Spleen (tissue), 11 donors: ENCODE results near the gene FSTL5. TPM values are rescaled to one million over a fixed set of nuclear protein-coding genes. Genes with fewer than 3 reads are reported as not detected.

Experiments used
- DNase-seq: peaks from one replicate; pipeline ENCODE4 v3.0.0-alpha.2; 2020
- H3K27ac ChIP-seq, 8 donors: fragments of 200-600 bp; sonication (generic) in 7 of 8; 1 replicate in 4 of 8; 2 replicates in 4 of 8; pipeline versions ENCODE4 v1.5.0 to v1.8.0; 2016 to 2021; ENCODE audit warnings: inconsistent platforms in 4 of 8, mild to moderate bottlenecking in 4 of 8, moderate library complexity in 1 of 8
- H3K27me3 ChIP-seq, 7 donors: fragments of 200-600 bp; sonication (generic) in 6 of 7; replicated peaks in 1 of 7; 1 replicate in 4 of 7; 2 replicates in 3 of 7; pipeline versions ENCODE4 v1.5.0 to v1.8.0; 2016 to 2021; ENCODE audit warnings: inconsistent platforms in 3 of 7, mild to moderate bottlenecking in 1 of 7
- H3K36me3 ChIP-seq, 6 donors: fragments of 200-600 bp; sonication (generic) in 5 of 6; 1 replicate in 4 of 6; 2 replicates in 2 of 6; pipeline versions ENCODE4 v1.5.0 to v1.8.0; 2016 to 2021; ENCODE audit warnings: inconsistent platforms in 2 of 6
- H3K4me1 ChIP-seq, 6 donors: fragments of 200-600 bp; sonication (generic) in 5 of 6; 1 replicate in 3 of 6; 2 replicates in 3 of 6; pipeline versions ENCODE4 v1.5.0 to v1.8.0; 2016 to 2021; ENCODE audit warnings: inconsistent platforms in 3 of 6
- H3K4me3 ChIP-seq, 8 donors: fragments of 200-600 bp; sonication (generic) in 7 of 8; 1 replicate in 4 of 8; 2 replicates in 4 of 8; pipeline versions ENCODE4 v1.5.0 to v1.8.0; 2016 to 2021; ENCODE audit warnings: inconsistent platforms in 4 of 8, mild to moderate bottlenecking in 4 of 8, moderate library complexity in 2 of 8
- H3K9me3 ChIP-seq, 8 donors: fragments of 200-600 bp; sonication (generic) in 7 of 8; 1 replicate in 4 of 8; 2 replicates in 4 of 8; pipeline versions ENCODE4 v1.5.0 to v1.8.0; 2016 to 2021; ENCODE audit warnings: inconsistent platforms in 4 of 8
- CTCF ChIP-seq, 11 experiments: fragments of 200-600 bp in 7 of 11; fragments of 450-650 bp in 4 of 11; sonication (generic) in 4 of 11; IDR thresholded peaks in 8 of 11; conservative IDR thresholded peaks in 3 of 11; 1 replicate in 7 of 11; 2 replicates in 4 of 11; pipeline versions ENCODE4 v1.4.0 to v1.8.0; 2016 to 2021; ENCODE audit warnings: antibody characterized with exemption in 11 of 11, inconsistent platforms in 4 of 11, mild to moderate bottlenecking in 1 of 11
- POLR2A ChIP-seq, 3 donors: fragments of 450-650 bp; IDR thresholded peaks; one replicate each; pipeline ENCODE4 v1.5.1; 2017; ENCODE audit warnings: antibody characterized with exemption in 3 of 3, mild to moderate bottlenecking in 1 of 3
- POLR2AphosphoS5 ChIP-seq, 3 donors: sonication (generic); formaldehyde crosslinking; IDR thresholded peaks; one replicate each; pipeline ENCODE4 v1.5.1; 2017; ENCODE audit warnings: antibody characterized with exemption in 3 of 3
- WGBS, 5 donors: extraction: QIAGEN DNeasy Blood & Tissue Kit in 3 of 5; methylation state at CpG; one replicate each; pipeline versions ENCODE4 v1.1.5 to v1.1.7; 2013 to 2018; 5-methylcytosine and 5-hydroxymethylcytosine counted together
- intact Hi-C: fragments of 100-400 bp; cut with DNase I; formaldehyde crosslinking; loops from one replicate; pipeline ENCODE4 v1.15.0; 2023; ENCODE audit warnings: low total_unique reads
- polyA plus RNA-seq, 3 donors: library from polyadenylated mRNA; stranded (reverse); fragments of 200-250 nt; gene quantifications; one replicate each; pipeline ENCODE4 v1.2.1, GENCODE V29; 2013
- total RNA-seq, 7 donors: library from RNA; depleted of rRNA in 3 of 7; stranded (reverse); fragments of >200 nt in 3 of 7; fragmentation: NEBNext Ultra II Directional in 4 of 7; extraction: Animal tissue kit (Norgen Biotek cat#: 25700) in 4 of 7; gene quantifications; one replicate each; pipeline versions ENCODE4 v1.1.0 to v1.2.1, GENCODE V29; 2016 to 2021
- donor health status: healthy with polysubstance abuse.
- donor health status: DM: no; HTN: no; CAD: no; lungs with moderate emphysema.
- donor health status: DM: no; HTN: no; CAD: no.
- donor health status: Bipolar disorder and iron deficiency.
- donor health status: healthy.
- donor health status: DM: no; HTN: no; CAD: no.
- donor health status: DM: yes; HTN: yes; CAD: no.

The FSTL5 gene
- total and polyA plus RNA-seq, 10 donors, result 0.02 TPM; not detected in 9

DNA sequence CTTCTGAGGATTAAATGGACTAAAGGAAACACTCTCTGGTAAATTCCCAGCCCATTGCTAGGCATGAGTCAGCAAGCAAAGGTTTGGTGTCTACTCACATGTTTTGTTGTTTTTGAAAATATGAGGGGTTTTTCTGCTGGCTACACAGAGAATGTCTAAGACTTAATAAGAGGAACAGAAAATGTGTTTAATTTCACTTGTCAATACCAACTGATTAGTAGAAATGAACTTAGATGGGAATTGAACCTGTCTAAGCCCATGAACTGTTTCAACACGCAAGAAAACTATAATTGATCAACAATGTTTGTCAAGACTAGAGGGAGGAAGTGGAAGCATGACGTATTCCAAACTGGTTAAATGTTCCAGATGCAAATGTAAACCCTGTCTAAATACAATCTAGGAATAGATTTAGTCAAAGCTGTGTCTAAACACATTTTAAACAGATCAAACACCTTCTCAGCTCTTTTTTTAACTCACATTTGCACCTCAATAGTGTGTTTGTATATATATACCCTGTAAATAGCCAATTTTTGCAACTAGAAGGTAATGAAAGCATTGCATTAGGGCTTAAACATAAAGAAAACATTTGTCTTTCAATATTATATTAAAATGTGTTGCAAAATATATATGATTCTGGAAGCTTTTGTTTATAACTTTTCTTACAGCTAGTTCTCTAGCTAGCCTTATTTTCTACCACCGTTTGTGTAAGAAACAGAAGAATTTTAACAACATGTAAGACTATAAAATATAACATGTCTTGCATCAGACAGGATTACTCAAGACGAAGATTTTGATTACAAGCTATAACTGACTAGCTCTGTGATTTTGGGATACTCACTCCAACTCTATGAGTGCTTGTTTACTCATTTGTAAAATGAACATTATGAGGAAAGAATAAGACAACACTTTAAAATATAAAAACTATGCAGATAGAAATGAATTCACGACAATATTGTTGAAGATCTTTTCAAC lies 607.8 kb downstream of the FSTL5 start:
- intact Hi-C loops, result no loop called here
- Histone ChIP-seq H3K4me1 (no peaks in the 10 kb centered on the region), H3K27ac (no peak overlapping the region), H3K9me3 (no peaks in the 10 kb centered on the region), H3K4me3 (no peak overlapping the region), H3K36me3 (no peaks in the 10 kb centered on the region), H3K27me3 (no peaks in the 10 kb centered on the region)
- TF ChIP-seq POLR2AphosphoS5 (IDR thresholded peaks at IDR 0.05), result no peak
- no peak for TF ChIP-seq CTCF (IDR thresholded peaks at IDR 0.05 in 8 of 11, conservative IDR thresholded peaks at IDR 0.05 in 3 of 11)
- TF ChIP-seq POLR2A (IDR thresholded peaks at IDR 0.05), result no peak
- WGBS, 5 donors, result 58 to 82% (median 67%) methylated on average over 5 of the region's 5 CpGs
- DNase-seq, result no peak

- 19 to 29% (median 25%) methylated on average over 5 of the region's 5 CpGs for WGBS, 5 donors
- no peak for DNase-seq
- Histone ChIP-seq H3K4me3 (no peak overlapping the region), H3K27ac (no peak overlapping the region), H3K4me1 (no peaks in the 10 kb centered on the region), H3K27me3 (no peaks in the 10 kb centered on the region), H3K36me3 (no peaks in the 10 kb centered on the region), H3K9me3 (no peaks in the 10 kb centered on the region)
- intact Hi-C loops, result no loop called here
- TF ChIP-seq POLR2A (IDR thresholded peaks at IDR 0.05) (no peak), CTCF (IDR thresholded peaks at IDR 0.05 in 8 of 11, conservative IDR thresholded peaks at IDR 0.05 in 3 of 11) (no peak), POLR2AphosphoS5 (IDR thresholded peaks at IDR 0.05) (no peak)
These were observed 609.3 kb downstream of the FSTL5 start for GRCh38 chr4:161554372-161554990.

DNA sequence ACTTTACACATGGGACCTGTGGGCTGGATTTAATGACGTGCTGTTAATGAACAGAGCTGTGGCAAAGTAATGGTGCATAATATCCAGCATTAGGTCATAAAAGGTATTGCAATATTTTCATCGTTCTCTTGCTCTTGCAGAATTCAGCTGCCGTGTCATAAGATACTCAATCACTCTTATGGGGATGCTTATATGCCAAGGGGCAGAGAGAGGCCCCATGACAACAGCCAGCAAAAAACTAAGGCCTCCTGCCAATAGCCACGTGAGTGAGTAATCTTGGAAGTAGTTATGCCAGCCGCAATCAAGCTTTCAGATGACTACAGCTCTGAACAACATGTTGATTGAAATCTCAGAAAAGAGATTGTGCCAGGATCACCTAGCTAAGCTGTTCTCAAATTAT lies 616.9 kb downstream of the FSTL5 start:
- TF ChIP-seq POLR2A (IDR thresholded peaks at IDR 0.05), result no peak
- no peak for TF ChIP-seq CTCF (IDR thresholded peaks at IDR 0.05 in 8 of 11, conservative IDR thresholded peaks at IDR 0.05 in 3 of 11)
- TF ChIP-seq POLR2AphosphoS5 (IDR thresholded peaks at IDR 0.05), result no peak
- Histone ChIP-seq H3K36me3 (no peaks in the 10 kb centered on the region), H3K27ac (no peak overlapping the region), H3K4me3 (no peak overlapping the region), H3K9me3 (peaks cover 0 to 5% (median 0%) of the 10 kb centered on the region in 8 donors), H3K27me3 (no peaks in the 10 kb centered on the region), H3K4me1 (no peaks in the 10 kb centered on the region)
- 75 to 85% (median 80%) methylated on average over 5 of the region's 5 CpGs for WGBS, 5 donors
- no peak for DNase-seq
- intact Hi-C loops, result no loop called here

- H3K4me3 ChIP-seq, result no peak overlapping the region
- TF ChIP-seq CTCF (IDR thresholded peaks at IDR 0.05 in 8 of 11, conservative IDR thresholded peaks at IDR 0.05 in 3 of 11) (no peak), POLR2A (IDR thresholded peaks at IDR 0.05) (no peak), POLR2AphosphoS5 (IDR thresholded peaks at IDR 0.05) (no peak)
- 73 to 90% (median 86%) methylated on average over 1 of the region's 1 CpG for WGBS, 5 donors
- H3K9me3 ChIP-seq, result peaks cover 0 to 6% (median 0%) of the 10 kb centered on the region in 8 donors
- no peak overlapping the region for H3K27ac ChIP-seq
- DNase-seq, result no peak
- H3K36me3 ChIP-seq, result no peaks in the 10 kb centered on the region
- intact Hi-C loops, result no loop called here
- no peaks in the 10 kb centered on the region for H3K4me1 ChIP-seq
- no peaks in the 10 kb centered on the region for H3K27me3 ChIP-seq
These were observed 623.5 kb downstream of the FSTL5 start for GRCh38 chr4:161540265-161540664.
